Stomach (tissue), 9 donors: ENCODE measurements around the gene P2RY8. TPM values are rescaled to one million over a fixed set of nuclear protein-coding genes. Genes with fewer than 3 reads are reported as not detected.

ENCODE experiments used
- DNase-seq, 2 donors: peaks; one replicate each; pipeline versions ENCODE4 v3.0.0 to v3.0.0-alpha.2; 2013 to 2019
- H3K27ac ChIP-seq, 5 donors: fragments of 200-600 bp in 4 of 5; sonication (generic) in 4 of 5; one replicate each; pipeline ENCODE4 v1.5.1; 2013 to 2019; ENCODE audit warnings: mild to moderate bottlenecking in 1 of 5, moderate library complexity in 1 of 5
- H3K27me3 ChIP-seq, 3 donors: fragments of 200-600 bp; sonication (generic); one replicate each; pipeline ENCODE4 v1.5.1; 2017 to 2019; ENCODE audit warnings: mixed run types in 1 of 3
- H3K36me3 ChIP-seq, 4 donors: fragments of 200-600 bp; sonication (generic); 1 replicate in 3 of 4; 2 replicates in 1 of 4; pipeline ENCODE4 v1.5.1; 2016 to 2019
- H3K4me1 ChIP-seq, 4 donors: fragments of 200-600 bp; sonication (generic); one replicate each; pipeline ENCODE4 v1.5.1; 2016 to 2019
- H3K4me3 ChIP-seq, 4 donors: fragments of 200-600 bp; sonication (generic) in 3 of 4; one replicate each; pipeline ENCODE4 v1.5.1; 2016 to 2019; ENCODE audit warnings: mild to moderate bottlenecking in 1 of 4
- H3K9me3 ChIP-seq, 4 donors: fragments of 200-600 bp; sonication (generic); one replicate each; pipeline ENCODE4 v1.5.1; 2016 to 2019
- EP300 ChIP-seq: sonication (generic); formaldehyde crosslinking; IDR thresholded peaks from one replicate; pipeline ENCODE4 v1.6.1; 2017; ENCODE audit warnings: antibody characterized with exemption
- POLR2A ChIP-seq, 4 donors: fragments of 450-650 bp; IDR thresholded peaks; one replicate each; pipeline ENCODE4 v1.6.1; 2016; ENCODE audit warnings: antibody characterized with exemption in 4 of 4, control low read depth in 2 of 4, mild to moderate bottlenecking in 1 of 4, moderate library complexity in 1 of 4
- POLR2AphosphoS5 ChIP-seq, 3 donors: sonication (generic); formaldehyde crosslinking; IDR thresholded peaks; one replicate each; pipeline ENCODE4 v1.6.1; 2016; ENCODE audit warnings: antibody characterized with exemption in 3 of 3
- WGBS, 5 donors: extraction: QIAGEN DNeasy Blood & Tissue Kit in 3 of 5; methylation state at CpG; one replicate each; pipeline versions ENCODE4 v1.1.5 to v1.1.7; 2013 to 2018; 5-methylcytosine and 5-hydroxymethylcytosine counted together
- intact Hi-C: fragments of 100-400 bp; cut with DNase I; formaldehyde crosslinking; loops from one replicate; pipeline ENCODE4 v1.15.1; 2023; ENCODE audit warnings: low total_unique reads
- polyA plus RNA-seq, 3 donors: library from polyadenylated mRNA; stranded (reverse); fragments of 200-250 nt; gene quantifications; one replicate each; pipeline ENCODE4 v1.2.3, GENCODE V29; 2013
- total RNA-seq, 5 donors: library from RNA; depleted of rRNA; stranded (reverse); fragments of >200 nt; gene quantifications; one replicate each; pipeline versions ENCODE4 v1.1.0 to v1.2.3, GENCODE V29; 2014 to 2016
- TF ChIP-seq, protein P1 (sequence below), 7 experiments: fragments of 450-650 bp in 4 of 7; fragments of 200-600 bp in 3 of 7; sonication (generic) in 3 of 7; IDR thresholded peaks; one replicate each; pipeline ENCODE4 v1.5.1; 2016 to 2019; ENCODE audit warnings: antibody characterized with exemption in 7 of 7, control low read depth in 2 of 7, mild to moderate bottlenecking in 1 of 7
- donor health status: healthy with polysubstance abuse.
- donor health status: Bipolar disorder and iron deficiency.
- donor health status: healthy.

P2RY8 gene
- total and polyA plus RNA-seq, 8 donors: 0.31 to 3.3 (median 1.3) TPM; not detected in 2

DNA sequence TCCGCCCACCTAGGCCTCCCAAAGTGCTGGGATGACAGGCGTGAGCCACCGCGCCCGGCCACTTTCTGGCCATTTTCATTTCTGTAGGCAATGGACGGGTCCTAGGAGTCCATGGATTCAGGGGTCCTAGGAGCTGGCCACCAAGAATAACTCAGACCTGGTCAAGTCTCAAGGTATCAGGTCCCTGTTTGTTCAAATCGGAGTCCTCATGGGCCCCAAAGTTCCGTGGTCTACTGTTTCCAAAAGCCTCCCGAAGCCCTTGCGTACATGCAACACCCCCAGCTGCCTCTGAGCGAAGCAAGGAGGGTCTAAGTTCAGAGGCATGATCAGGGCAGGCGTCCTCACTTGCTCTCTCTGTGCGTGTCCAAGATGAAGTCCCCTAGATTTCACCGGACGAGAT lies 30.1 kb downstream of the P2RY8 start:
- DNase-seq: no peak
- Histone ChIP-seq H3K4me1 (peaks cover 0 to 10% (median 0%) of the 10 kb centered on the region in 4 donors), H3K4me3 (no peak overlapping the region), H3K27ac (no peak overlapping the region), H3K27me3 (no peaks in the 10 kb centered on the region), H3K9me3 (peaks cover 0 to 13% (median 8%) of the 10 kb centered on the region in 4 donors), H3K36me3 (no peaks in the 10 kb centered on the region)
- WGBS, 5 donors: 81 to 91% (median 86%) methylated on average over 6 to 15 of the region's 15 CpGs
- TF ChIP-seq POLR2A (IDR thresholded peaks at IDR 0.05) (no peak), POLR2AphosphoS5 (IDR thresholded peaks at IDR 0.05) (no peak), EP300 (no peak)
- TF ChIP-seq, protein P1, sequence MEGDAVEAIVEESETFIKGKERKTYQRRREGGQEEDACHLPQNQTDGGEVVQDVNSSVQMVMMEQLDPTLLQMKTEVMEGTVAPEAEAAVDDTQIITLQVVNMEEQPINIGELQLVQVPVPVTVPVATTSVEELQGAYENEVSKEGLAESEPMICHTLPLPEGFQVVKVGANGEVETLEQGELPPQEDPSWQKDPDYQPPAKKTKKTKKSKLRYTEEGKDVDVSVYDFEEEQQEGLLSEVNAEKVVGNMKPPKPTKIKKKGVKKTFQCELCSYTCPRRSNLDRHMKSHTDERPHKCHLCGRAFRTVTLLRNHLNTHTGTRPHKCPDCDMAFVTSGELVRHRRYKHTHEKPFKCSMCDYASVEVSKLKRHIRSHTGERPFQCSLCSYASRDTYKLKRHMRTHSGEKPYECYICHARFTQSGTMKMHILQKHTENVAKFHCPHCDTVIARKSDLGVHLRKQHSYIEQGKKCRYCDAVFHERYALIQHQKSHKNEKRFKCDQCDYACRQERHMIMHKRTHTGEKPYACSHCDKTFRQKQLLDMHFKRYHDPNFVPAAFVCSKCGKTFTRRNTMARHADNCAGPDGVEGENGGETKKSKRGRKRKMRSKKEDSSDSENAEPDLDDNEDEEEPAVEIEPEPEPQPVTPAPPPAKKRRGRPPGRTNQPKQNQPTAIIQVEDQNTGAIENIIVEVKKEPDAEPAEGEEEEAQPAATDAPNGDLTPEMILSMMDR (IDR thresholded peaks at IDR 0.05): no peak
- intact Hi-C loops: no loop called here

DNA sequence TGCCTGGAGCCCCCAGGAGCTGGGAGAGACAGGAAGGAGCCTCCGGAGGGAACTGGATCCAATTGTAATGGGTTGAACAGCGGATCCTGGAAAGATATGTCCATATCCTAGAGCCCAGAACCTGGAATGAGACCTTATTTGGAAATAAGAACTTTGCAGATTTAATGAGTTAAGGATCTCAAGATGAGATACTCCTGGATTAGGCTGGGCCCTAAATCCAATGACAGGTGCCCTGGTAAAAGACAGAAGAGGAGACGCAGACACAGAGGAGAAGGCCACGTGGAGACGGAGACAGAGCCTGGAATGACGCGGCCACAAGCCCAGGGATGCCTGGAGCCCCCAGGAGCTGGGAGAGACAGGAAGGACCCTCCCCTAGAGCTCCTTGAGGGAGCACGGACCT lies 34.1 kb downstream of the P2RY8 start:
- 78 to 92% (median 87%) methylated on average over 8 of the region's 8 CpGs for WGBS, 5 donors

DNA sequence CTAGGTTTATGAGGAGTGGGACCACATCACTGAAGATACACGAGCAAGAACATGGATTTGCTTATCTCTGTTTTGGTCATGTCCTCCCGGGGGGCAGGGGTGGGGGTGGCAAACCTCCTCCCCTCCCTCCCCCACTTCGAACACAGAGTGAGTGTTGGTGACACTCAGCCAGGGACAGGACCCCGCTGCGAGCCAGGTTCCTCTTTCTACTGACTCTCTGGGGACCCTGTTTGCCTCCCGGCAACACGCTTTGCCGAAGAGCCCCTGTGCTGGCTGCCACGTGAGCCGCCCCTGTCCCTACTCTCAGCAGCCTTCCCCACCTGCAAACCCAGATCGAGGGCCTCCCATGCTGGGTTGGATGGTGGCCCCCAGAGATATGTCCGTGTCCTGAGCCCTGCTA lies 34.7 kb downstream of the P2RY8 start:
- Histone ChIP-seq H3K9me3 (no peaks in the 10 kb centered on the region), H3K27ac (no peak overlapping the region), H3K4me3 (no peak overlapping the region), H3K36me3 (no peaks in the 10 kb centered on the region), H3K27me3 (no peaks in the 10 kb centered on the region), H3K4me1 (peaks cover 0 to under 1% (median 0%) of the 10 kb centered on the region in 4 donors)
- TF ChIP-seq POLR2AphosphoS5 (IDR thresholded peaks at IDR 0.05) (no peak), EP300 (no peak), POLR2A (IDR thresholded peaks at IDR 0.05) (no peak)
- TF ChIP-seq, protein P1 (IDR thresholded peaks at IDR 0.05): no peak
- 55 to 69% (median 65%) methylated on average over 10 to 12 of the region's 12 CpGs for WGBS, 5 donors
- DNase-seq: peak in 1 of 2 donors; percentile 28
- intact Hi-C loops: no loop called here

More for the DNA sequence above, 34.1 kb downstream of the P2RY8 start:
- no peak for TF ChIP-seq POLR2AphosphoS5 (IDR thresholded peaks at IDR 0.05)
- TF ChIP-seq, protein P1 (IDR thresholded peaks at IDR 0.05): no peak
- TF ChIP-seq POLR2A (IDR thresholded peaks at IDR 0.05): no peak
- no peak for TF ChIP-seq EP300
- peaks cover 0 to 6% (median 0%) of the 10 kb centered on the region in 4 donors for H3K4me1 ChIP-seq
- H3K27me3 ChIP-seq: no peaks in the 10 kb centered on the region
- no peak for DNase-seq
- H3K4me3 ChIP-seq: no peak overlapping the region
- no peaks in the 10 kb centered on the region for H3K9me3 ChIP-seq
- intact Hi-C loops: no loop called here
- H3K27ac ChIP-seq: no peak overlapping the region
- no peaks in the 10 kb centered on the region for H3K36me3 ChIP-seq

DNA sequence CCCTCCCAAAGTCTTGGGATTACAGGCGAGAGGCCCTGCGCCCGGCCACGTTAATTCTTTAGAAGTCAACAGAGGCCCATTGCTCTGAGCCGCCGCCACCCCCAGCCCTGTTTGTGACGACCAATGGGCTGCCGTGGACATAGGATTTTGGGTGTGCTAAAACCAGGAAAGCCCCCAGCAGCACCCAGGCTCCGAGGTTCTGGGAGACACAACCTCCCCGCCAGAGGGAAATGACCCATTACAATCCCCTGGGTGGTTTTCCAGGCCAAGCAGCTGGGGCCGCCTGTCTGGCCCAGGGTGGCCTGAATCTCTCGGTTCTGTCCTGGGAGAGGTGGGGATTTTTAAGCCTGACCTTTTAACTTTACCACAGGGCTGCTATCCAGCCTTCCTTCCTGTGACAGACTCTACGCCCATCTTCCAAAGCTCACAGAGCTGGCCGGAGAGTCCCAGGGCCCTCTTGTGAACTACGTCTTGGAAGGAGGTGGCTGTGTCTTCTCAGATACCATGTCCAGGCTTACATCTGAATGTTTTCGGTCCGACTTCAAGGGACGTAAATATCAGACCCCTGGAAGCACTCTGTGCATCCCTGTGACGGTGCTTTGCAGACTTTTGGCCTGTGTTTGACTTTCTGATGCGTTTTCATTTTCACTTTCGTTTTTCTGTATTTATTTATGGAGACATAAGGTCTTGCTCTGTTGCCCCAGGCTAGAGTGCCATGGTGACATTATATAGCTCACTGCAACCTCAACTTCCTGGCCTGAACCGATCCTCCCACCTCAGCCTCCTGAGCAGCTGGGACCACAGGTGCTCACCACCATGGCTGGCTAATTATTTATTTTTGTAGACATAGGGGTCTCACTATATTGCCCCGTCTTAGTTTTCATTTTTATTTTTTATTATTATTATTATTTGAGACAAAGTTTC lies 36.0 kb downstream of the P2RY8 start:
- intact Hi-C loops: no loop called here
- H3K27ac ChIP-seq: peak overlapping the region; percentile 3 to 75 (median 38)
- DNase-seq: peak in 1 of 2 donors; percentile 32
- 69 to 82% (median 77%) methylated on average over 21 to 23 of the region's 23 CpGs for WGBS, 5 donors
- H3K27me3 ChIP-seq: no peaks in the 10 kb centered on the region
- no peaks in the 10 kb centered on the region for H3K36me3 ChIP-seq
- TF ChIP-seq POLR2A (IDR thresholded peaks at IDR 0.05) (no peak), EP300 (no peak), POLR2AphosphoS5 (IDR thresholded peaks at IDR 0.05) (no peak)
- TF ChIP-seq, protein P1 (IDR thresholded peaks at IDR 0.05): no peak
- H3K4me3 ChIP-seq: peak overlapping the region in 1 of 4 donors; percentile 5
- no peaks in the 10 kb centered on the region for H3K9me3 ChIP-seq
- no peaks in the 10 kb centered on the region for H3K4me1 ChIP-seq
